OCI-LY1 (cell line): ENCODE data around the gene TRAPPC3L.

ENCODE experiments used
- EZH2 ChIP-seq: fragments of 200-600 bp; sonication (generic), shearing (Covaris generic); IDR thresholded peaks from 2 replicates; pipeline ENCODE4 v1.8.0; 2017; ENCODE audit warnings: borderline replicate concordance, mixed run types, mild to moderate bottlenecking, antibody characterized with exemption, low read length, moderate library complexity, mixed read lengths
- TF ChIP-seq, protein P1 (sequence below): fragments of 200-600 bp; sonication (generic), shearing (Covaris generic); IDR thresholded peaks from 2 replicates; pipeline ENCODE4 v1.5.1; 2017; ENCODE audit warnings: mild to moderate bottlenecking, antibody characterized with exemption, low read length, moderate library complexity, mixed read lengths

DNA sequence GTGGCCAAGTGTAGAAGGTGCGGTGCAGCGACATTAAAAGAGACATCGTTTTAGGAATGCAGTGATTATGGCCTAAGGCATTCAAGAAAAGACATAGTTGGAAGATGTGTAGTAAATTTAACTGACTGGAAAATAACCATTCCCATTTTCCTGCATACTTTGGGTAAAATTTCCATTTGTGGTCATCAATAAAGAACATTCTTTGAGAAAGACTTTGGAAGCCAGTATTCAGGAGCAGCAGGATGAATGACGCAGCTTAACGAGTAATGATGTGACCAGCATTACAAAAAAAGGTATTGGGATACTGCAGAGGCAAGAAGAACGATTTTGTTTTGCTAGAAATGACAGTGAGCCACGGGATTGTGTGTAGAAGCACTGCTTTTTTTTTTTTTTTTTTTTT, 18.8 kb upstream of the TRAPPC3L start:
- TF ChIP-seq, protein P1, sequence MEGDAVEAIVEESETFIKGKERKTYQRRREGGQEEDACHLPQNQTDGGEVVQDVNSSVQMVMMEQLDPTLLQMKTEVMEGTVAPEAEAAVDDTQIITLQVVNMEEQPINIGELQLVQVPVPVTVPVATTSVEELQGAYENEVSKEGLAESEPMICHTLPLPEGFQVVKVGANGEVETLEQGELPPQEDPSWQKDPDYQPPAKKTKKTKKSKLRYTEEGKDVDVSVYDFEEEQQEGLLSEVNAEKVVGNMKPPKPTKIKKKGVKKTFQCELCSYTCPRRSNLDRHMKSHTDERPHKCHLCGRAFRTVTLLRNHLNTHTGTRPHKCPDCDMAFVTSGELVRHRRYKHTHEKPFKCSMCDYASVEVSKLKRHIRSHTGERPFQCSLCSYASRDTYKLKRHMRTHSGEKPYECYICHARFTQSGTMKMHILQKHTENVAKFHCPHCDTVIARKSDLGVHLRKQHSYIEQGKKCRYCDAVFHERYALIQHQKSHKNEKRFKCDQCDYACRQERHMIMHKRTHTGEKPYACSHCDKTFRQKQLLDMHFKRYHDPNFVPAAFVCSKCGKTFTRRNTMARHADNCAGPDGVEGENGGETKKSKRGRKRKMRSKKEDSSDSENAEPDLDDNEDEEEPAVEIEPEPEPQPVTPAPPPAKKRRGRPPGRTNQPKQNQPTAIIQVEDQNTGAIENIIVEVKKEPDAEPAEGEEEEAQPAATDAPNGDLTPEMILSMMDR, result no peak
- no peak for TF ChIP-seq EZH2
